BE2C (cell line): Measurements from ENCODE around the gene PIAS3.

ENCODE experiments used
- DNase-seq: peaks from one replicate; pipeline ENCODE4 v3.0.0-alpha.2; 2020
- H3K27me3 ChIP-seq: fragments of 250-450 bp; sonication (Bioruptor Pico); 2 replicates; pipeline ENCODE4 v1.5.1; 2020; ENCODE audit warnings: mild to moderate bottlenecking
- H3K36me3 ChIP-seq: fragments of 250-450 bp; sonication (Bioruptor Pico); 2 replicates; pipeline ENCODE4 v1.5.1; 2020; ENCODE audit warnings: mild to moderate bottlenecking
- H3K4me1 ChIP-seq: fragments of 250-450 bp; sonication (Bioruptor Pico); 2 replicates; pipeline ENCODE4 v1.5.1; 2020
- H3K4me3 ChIP-seq: 2 replicates; pipeline ENCODE4 v1.5.1; 2011; ENCODE audit warnings: low read depth, low read length
- H3K9me3 ChIP-seq: fragments of 250-450 bp; sonication (Bioruptor Pico); 2 replicates; pipeline ENCODE4 v1.5.1; 2020
- TF ChIP-seq, protein P1 (sequence below): IDR thresholded peaks from 2 replicates; pipeline ENCODE4 v1.5.1; 2012; ENCODE audit warnings: mild to moderate bottlenecking, low read depth, low read length

The PIAS3 gene

GRCh38 chr1:145889722-145890121 lies 30.8 kb upstream of the PIAS3 start:
- DNase-seq = no peak
- peaks cover 4% of the 10 kb centered on the region; the same call in 1 of the 2 replicates for H3K27me3 ChIP-seq
- H3K4me1 ChIP-seq = peaks cover 6% of the 10 kb centered on the region; the same call in 1 of the 2 replicates
- TF ChIP-seq, protein P1, sequence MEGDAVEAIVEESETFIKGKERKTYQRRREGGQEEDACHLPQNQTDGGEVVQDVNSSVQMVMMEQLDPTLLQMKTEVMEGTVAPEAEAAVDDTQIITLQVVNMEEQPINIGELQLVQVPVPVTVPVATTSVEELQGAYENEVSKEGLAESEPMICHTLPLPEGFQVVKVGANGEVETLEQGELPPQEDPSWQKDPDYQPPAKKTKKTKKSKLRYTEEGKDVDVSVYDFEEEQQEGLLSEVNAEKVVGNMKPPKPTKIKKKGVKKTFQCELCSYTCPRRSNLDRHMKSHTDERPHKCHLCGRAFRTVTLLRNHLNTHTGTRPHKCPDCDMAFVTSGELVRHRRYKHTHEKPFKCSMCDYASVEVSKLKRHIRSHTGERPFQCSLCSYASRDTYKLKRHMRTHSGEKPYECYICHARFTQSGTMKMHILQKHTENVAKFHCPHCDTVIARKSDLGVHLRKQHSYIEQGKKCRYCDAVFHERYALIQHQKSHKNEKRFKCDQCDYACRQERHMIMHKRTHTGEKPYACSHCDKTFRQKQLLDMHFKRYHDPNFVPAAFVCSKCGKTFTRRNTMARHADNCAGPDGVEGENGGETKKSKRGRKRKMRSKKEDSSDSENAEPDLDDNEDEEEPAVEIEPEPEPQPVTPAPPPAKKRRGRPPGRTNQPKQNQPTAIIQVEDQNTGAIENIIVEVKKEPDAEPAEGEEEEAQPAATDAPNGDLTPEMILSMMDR = no peak
- H3K9me3 ChIP-seq = no peaks in the 10 kb centered on the region
- H3K36me3 ChIP-seq = no peaks in the 10 kb centered on the region
- no peak overlapping the region for H3K4me3 ChIP-seq

- Histone ChIP-seq H3K4me3 (no peak overlapping the region), H3K4me1 (peaks cover 6% of the 10 kb centered on the region; the same call in 1 of the 2 replicates), H3K9me3 (no peaks in the 10 kb centered on the region), H3K36me3 (no peaks in the 10 kb centered on the region), H3K27me3 (peaks cover 9% of the 10 kb centered on the region; the same call in 1 of the 2 replicates)
- DNase-seq = no peak
- TF ChIP-seq, protein P1 = no peak
Observed at GRCh38 chr1:145887631-145888030, 28.8 kb upstream of the PIAS3 start.

DNA sequence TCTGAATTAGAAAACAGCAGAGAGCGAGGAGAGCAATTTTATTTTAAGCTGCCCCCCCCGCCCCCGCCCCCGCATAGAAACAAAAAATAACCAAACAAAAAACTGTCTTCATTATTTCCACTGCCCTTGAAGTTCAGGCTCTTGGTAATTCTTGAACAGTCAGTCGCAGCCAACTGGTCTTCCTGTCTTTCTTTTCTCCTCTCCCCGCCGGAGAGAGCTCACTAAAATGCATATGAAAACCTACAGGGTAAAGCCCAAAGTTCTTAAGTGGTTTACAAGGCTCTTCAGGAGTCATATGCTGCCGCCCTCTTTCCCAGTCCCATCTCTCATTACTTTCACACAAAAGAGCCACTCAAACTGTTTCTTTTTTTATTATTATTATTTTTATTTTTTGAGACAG lies 27.9 kb upstream of the PIAS3 start:
- Histone ChIP-seq H3K4me3 (no peak overlapping the region), H3K4me1 (no peaks in the 10 kb centered on the region), H3K36me3 (no peaks in the 10 kb centered on the region), H3K9me3 (no peaks in the 10 kb centered on the region), H3K27me3 (peaks cover 9% of the 10 kb centered on the region; the same call in 1 of the 2 replicates)
- DNase-seq = no peak
- TF ChIP-seq, protein P1 = no peak

DNA sequence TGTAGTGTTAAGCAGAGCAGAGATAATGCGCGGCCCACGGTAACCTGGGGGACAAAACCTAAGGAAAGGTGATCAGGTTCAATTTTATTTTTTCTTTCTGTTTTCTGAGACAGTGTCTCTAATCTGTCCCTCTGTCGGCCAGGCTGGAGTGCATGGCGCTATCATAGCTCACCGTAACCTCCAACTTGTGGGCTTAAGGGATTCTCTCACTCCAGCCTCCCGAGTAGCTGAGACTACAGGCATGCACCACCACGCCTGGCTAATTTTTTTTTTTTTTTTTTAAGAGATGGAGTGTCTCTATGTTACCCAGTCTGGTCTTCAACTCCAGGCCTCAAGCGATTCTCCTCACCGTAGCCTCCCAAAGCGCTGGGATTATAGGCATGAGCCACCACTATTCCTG lies 27.5 kb upstream of the PIAS3 start:
- DNase-seq = no peak
- TF ChIP-seq, protein P1 = no peak
- H3K27me3 ChIP-seq = peaks cover 9% of the 10 kb centered on the region; the same call in 1 of the 2 replicates
- H3K4me1 ChIP-seq = no peaks in the 10 kb centered on the region
- H3K4me3 ChIP-seq = peak overlapping the region; percentile 75
- H3K36me3 ChIP-seq = no peaks in the 10 kb centered on the region
- H3K9me3 ChIP-seq = no peaks in the 10 kb centered on the region

DNA sequence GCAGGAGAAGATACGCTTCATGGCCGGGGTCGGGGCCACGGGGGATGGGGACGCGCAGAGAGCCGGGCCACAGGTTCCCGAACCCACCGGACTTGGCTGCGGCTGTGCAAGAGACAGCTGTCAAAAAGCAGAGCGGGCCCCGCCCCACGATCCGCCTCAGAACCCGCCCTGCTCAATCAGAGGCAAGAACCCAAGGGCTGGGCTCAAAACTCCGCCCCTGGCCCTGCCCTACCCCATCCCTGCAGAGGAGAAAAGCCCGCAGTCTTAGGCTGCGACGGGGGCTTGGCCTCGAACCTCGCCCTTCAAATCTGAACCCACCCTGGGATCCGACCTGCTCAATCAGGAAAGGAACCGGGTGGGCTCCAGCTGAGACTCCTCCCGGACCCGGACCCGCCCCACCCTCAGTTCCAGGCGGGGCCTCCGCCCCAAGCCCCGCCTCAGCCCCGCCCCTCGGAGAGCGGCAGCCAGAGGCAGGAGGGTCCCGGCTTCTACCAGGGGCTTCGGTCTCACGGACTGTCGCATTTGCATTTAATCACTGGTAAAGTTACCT lies 26.9 kb upstream of the PIAS3 start, which contains the start of gene ANKRD35:
Gene ANKRD35, minus strand, starts transcription at position 129 of the 550 bp plus-strand sequence. Its CDS starts 108 bp downstream, at position 21.
- H3K9me3 ChIP-seq = no peaks in the 10 kb centered on the region
- no peaks in the 10 kb centered on the region for H3K4me1 ChIP-seq
- H3K36me3 ChIP-seq = no peaks in the 10 kb centered on the region
- peaks cover 9% of the 10 kb centered on the region; the same call in 1 of the 2 replicates for H3K27me3 ChIP-seq
- H3K4me3 ChIP-seq = peak within 1 kb of the TSS; percentile 75
- DNase-seq = peak; percentile 90
- TF ChIP-seq, protein P1 = no peak

- Histone ChIP-seq H3K4me1 (no peaks in the 10 kb centered on the region), H3K4me3 (no peak overlapping the region), H3K9me3 (no peaks in the 10 kb centered on the region), H3K36me3 (no peaks in the 10 kb centered on the region), H3K27me3 (peaks cover 9% of the 10 kb centered on the region; the same call in 1 of the 2 replicates)
- no peak for DNase-seq
- TF ChIP-seq, protein P1 = no peak
Observed at GRCh38 chr1:145884675-145885074, 25.8 kb upstream of the PIAS3 start.
